CD4-positive, alpha-beta T cell treated with Interleukin-10 for 1 hour (primary cell): ENCODE results near the gene ANKRD6.
A peak's percentile ranks its signal among the peaks of the same experiment; 100 is the strongest.
"Not testable (repeated sequence)": the region's sequence is repeated elsewhere in the genome, so short reads cannot be mapped to it uniquely, and the experiment has no call there.

Source experiments
- DNase-seq: peaks from one replicate; pipeline ENCODE4 v3.0.0-alpha.2; 2020

The ANKRD6 gene

DNA sequence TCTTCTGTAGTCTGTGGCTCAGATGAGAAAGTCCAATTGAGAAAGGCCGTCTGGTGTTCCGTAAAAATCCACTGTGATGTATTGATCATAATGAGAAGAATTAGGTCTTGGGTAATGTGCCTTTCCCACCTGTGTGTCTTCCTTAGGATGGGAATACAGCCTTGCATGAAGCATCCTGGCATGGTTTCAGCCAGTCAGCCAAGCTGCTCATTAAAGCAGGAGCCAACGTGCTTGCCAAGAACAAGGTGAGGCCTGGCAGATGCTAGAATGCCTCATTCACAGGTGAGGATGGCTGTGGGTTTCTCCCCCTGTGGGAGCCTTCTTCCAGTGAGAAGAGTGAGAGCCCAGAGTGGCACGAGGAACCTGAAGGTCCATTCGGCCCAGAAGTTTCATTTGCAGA lies 172.9 kb downstream of the ANKRD6 start:
- DNase-seq: no peak

DNA sequence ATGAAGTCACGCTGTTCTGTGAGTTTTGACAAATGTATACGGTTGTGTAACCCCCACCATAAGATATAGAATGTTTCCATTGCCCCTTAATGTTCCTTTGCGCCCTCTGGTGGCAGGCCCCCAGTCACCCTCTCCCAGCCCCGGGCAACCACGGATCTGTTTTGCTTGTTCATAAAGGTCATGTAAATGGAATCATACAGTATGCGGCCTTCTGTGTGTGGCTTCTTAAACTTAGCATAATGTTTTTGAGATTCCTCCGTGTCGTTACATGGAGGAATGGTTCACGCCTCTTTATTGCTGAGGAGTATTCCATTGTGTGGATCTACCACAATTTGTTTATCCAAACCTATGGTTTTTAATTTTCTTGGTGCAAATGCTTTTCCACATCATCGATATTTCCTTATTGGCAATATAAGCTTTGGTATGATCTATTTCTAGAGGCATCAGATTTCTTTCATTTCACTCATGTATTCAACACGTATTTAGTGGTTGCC lies 177.2 kb downstream of the ANKRD6 start:
- DNase-seq: peak; percentile 79

- DNase-seq: no peak
These were observed 178.7 kb downstream of the ANKRD6 start for GRCh38 chr6:89611666-89612065.

- DNase-seq: no peak
These were observed 179.2 kb downstream of the ANKRD6 start for GRCh38 chr6:89612121-89612520.

- DNase-seq: no peak
These were observed 180.8 kb downstream of the ANKRD6 start for GRCh38 chr6:89613790-89614189.

GRCh38 chr6:89615882-89616281 lies 182.9 kb downstream of the ANKRD6 start:
- DNase-seq: no peak

GRCh38 chr6:89616531-89616930 lies 183.6 kb downstream of the ANKRD6 start:
- DNase-seq: no peak

- no peak for DNase-seq
These were observed 185.1 kb downstream of the ANKRD6 start for GRCh38 chr6:89618026-89618425.

GRCh38 chr6:89619567-89619966 lies 186.6 kb downstream of the ANKRD6 start:
- no peak for DNase-seq

GRCh38 chr6:89623749-89624148 lies 190.8 kb downstream of the ANKRD6 start:
- DNase-seq: no peak

GRCh38 chr6:89630488-89630887 lies 197.5 kb downstream of the ANKRD6 start:
- no peak for DNase-seq

DNA sequence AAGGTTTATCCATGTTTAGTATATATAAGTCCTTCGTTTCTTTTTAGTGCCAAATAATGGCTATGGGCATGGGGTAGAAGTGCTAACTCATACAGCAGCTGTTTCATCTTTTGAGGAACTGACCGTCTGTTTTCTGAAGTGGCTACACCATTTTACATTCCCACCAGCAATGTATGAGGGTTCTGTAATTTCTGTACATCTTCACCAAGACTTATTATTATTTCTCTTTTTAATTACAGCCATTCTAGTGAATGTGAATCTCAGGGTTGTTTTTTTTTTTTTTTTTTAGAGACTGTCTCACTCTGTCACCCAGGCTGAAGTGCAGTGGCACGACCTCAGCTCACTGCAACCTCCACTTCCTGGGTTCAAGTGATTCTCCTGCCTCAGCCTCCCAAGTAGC lies 203.5 kb downstream of the ANKRD6 start:
- DNase-seq: not testable (repeated sequence)

GRCh38 chr6:89637960-89638319 lies 205.0 kb downstream of the ANKRD6 start:
- peak; percentile 2 for DNase-seq

DNA sequence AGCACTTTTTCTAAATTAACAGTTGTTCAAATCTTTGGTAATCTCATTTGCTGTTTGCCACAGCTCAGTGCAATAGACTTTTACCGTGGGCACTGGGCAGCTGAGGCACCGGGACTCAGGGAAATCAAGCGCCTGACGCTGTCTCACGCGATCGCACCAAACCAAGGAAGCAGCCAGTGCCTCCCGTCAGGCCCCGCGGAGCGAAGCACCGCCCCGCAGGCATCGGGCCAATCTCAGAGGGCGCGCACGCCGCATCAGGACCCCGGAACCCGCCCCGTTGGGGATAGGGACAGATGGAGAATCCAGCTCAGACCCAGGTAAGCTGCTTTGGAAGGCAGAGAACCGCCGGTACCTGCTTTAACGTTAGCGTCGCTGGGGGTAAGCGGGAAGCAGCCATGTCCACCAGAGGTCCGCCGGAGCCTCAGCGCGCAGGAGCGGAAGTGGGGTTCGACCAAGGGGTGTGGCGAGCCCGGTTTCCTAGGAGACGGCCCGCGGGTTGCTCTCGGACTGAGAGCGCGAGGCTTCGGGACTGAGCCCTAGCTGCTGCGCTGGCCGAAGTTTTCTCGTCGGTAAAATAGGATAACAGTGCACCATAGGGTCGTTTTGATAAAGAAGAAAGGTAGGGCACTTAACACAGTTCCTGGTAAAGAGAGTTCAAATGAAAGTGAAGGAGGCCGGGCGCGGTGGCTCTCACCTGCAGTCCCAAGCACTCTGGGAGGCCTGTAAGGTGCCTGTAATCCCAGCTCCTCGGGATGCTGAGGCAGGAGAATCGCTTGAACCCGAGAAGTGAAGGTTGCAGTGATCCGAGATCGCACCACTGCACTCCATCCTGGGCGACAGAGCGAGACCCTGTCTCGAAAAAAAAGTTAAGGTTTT lies 205.6 kb downstream of the ANKRD6 start, which contains the start of gene LYRM2:
Gene LYRM2 (minus strand): TSS at position 428 of the 876 bp plus-strand sequence. CDS start 31 bp downstream, at position 397.
- peak; percentile 90 for DNase-seq

DNA sequence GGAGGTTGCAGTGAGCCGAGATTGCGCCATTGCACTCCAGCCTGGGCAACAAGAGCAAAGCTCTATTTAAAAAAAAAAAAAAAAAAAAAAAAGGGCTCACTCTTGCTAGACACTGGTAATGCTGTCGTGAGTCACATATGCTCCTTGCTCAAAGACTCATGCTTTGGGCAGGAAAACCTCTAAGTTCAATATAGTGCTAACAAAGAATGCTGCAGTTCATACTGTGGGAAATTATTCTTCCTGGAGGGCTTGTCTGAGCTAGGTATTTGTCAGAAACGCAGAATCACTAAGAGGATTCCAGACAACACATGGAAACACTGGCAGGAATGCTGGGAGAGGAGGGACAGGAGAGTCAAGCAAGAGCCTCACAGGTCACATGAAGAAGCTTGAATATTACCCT lies 207.9 kb downstream of the ANKRD6 start:
- no peak for DNase-seq

GRCh38 chr6:89641581-89641980 lies 208.6 kb downstream of the ANKRD6 start:
- DNase-seq: not testable (repeated sequence)

GRCh38 chr6:89642956-89643355 lies 210.0 kb downstream of the ANKRD6 start:
- no peak for DNase-seq

- no peak for DNase-seq
These were observed 210.5 kb downstream of the ANKRD6 start for GRCh38 chr6:89643406-89643805.

DNA sequence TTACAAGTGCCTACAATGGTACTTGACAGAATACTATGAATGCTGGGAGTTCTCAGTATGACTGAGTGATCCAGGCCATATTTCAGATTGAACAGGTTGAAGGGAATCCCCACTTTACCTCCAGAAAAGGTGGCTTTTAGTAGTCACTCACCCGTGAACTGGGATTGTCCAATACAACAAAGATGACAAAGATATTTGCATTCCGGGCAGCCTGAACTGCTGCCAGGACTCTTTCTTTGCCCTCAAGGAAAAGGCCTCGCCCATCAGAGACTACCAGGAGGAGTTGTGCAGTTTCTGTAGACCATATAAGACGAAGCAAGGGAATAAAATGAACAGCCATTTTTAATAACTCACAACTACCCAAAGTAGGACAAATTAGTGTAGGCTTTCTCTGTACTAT lies 211.9 kb downstream of the ANKRD6 start:
- no peak for DNase-seq

- DNase-seq: no peak
These were observed 216.7 kb downstream of the ANKRD6 start for GRCh38 chr6:89649682-89650081.

DNA sequence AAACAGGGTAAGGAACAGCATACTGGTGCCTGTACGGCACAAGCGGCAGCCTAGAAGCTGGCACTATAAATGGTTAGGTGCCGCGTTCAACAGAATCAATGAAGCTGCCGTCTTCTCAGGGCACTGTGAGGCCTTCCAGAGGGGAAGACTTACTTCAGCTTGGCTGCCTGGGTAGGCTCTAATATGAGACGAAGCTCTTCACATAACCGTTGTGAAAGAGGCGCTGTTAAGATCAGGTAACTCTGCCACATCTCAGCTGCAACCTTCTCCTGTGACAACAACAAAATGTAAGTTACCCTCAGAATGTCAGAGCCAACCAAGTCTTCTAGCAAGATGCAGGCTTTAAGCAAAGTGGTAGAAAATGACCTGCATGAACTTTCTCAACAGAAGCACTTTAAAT lies 217.6 kb downstream of the ANKRD6 start:
- no peak for DNase-seq

GRCh38 chr6:89655122-89655521 lies 222.2 kb downstream of the ANKRD6 start:
- DNase-seq: no peak

- no peak for DNase-seq
These were observed 224.7 kb downstream of the ANKRD6 start for GRCh38 chr6:89657445-89658158.

- no peak for DNase-seq
These were observed 228.0 kb downstream of the ANKRD6 start for GRCh38 chr6:89660981-89661380.
